NCI-H1436 treated with DMSO at 0.1 percent for 48 hours (cell line): ENCODE measurements around the gene CCR5AS.
"Not testable (repeated sequence)": the region's sequence is repeated elsewhere in the genome, so short reads cannot be mapped to it uniquely, and the experiment has no call there.

Experiments used
- DNase-seq: peaks from one replicate; lab custom pipeline; 2025; lab: John Stamatoyannopoulos, UW

Gene CCR5AS

DNA sequence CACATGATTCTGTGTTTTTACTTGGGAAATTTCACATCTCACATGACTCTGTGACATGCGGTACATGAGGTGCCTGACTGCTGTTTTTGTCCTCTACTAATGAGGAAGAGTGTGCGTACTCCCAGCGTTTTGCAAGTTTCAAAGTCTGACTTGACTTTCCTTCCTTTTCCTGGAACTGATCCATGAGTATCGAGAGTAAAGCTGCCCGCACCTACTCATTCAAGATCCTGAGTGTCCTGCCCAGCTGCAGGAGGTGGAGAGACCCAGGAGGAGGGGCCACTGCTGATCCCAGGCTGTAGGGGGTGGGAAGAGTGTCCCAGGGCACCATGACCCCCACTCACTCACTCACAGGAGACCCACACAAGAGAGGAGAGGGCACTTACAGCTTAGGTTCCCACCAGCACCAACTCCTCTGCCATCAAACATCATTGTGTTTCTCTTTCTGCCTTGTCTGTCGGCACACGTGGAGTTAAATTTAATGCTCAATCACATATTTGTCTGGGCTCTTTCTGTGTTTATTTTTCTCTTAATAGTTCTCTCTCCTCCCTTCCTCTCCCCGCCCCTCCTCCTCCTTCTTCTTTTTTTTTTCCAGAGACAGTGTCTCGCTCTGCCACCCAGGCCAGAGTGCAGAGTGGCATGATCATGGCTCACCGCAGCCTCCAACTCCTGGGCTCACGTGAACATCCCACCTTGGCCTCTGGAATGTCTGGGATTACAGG is 1.4 kb downstream of the CCR5AS start:
- DNase-seq: no peak

GRCh38 chr3:46402902-46403301 is 4.0 kb downstream of the CCR5AS start:
- DNase-seq: not testable (repeated sequence)

- no peak for DNase-seq
Observed at GRCh38 chr3:46401579-46401978, 5.3 kb downstream of the CCR5AS start.

DNA sequence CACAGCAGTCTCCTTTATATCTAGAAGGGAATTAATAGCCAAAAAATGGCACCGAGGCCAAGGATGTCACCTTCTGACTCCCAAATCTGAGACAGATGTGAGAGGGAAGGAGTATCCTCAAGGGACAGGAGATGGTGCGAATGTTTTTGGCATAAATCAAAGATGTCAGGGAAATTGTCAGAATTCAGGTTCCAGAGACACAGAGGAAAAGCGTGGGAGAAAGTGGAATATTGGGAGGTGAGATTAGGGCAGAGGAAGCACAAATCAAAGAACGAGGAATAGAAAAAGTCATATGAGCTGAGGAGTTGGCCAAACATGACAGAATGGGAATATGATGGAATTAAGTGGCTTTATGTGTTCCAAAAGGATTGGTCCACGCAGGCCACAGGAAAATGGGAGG is 6.0 kb downstream of the CCR5AS start:
- no peak for DNase-seq

DNA sequence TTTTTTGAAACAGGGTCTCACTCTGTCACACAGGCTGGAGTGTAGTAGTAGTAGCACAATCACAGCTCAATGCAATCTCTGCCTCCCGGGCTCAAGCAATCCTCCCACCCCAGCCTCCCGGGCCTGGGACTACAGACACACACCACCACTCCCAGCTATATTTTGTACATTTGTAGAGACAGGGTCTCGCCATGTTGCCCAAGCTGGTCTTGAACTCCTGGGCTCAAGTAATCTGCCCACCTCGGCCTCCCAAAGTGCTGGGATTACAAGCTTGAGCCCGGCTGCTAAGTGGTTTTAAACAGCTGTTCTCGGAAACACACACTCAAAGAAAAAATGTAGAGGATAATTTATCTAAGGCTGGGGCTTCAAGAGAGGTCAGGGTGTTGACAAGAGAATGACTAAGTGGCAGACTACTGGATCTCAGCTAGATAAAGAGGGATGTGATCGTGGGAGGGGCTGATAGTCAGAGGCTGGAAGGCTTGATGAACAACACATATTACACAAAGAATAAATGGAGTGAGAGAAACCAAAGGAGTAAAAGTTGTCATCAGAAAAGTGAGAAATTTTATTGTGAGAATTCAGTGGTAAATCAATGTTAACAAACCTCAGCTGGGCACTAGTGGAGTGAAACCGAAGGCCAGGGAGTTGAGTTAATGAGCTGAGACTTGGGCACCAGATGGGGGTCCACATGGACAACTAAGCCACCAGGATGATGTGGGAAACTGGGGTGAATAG is 6.7 kb downstream of the CCR5AS start:
- DNase-seq: no peak

- no peak for DNase-seq
Observed at GRCh38 chr3:46399557-46399956, 7.3 kb downstream of the CCR5AS start.

DNA sequence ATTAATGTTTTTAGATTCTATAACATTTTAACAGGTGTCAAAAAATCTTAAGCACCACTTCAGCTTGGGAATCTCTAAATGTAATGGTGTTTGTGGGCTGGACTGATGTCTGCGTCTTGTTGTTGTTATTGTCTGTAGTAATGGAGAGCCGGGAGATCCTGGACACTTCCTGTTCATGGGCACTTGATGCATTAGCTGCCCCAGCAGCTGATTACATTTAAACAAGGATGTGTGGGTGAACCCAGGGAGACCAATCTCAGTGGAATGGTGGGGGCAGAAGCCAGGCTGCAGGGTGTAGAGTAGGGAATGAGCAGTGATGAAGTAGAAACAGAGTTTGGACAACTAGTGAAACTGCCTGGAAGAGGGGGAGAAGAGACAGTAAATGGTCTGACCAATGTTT is 7.8 kb downstream of the CCR5AS start:
- no peak for DNase-seq

DNA sequence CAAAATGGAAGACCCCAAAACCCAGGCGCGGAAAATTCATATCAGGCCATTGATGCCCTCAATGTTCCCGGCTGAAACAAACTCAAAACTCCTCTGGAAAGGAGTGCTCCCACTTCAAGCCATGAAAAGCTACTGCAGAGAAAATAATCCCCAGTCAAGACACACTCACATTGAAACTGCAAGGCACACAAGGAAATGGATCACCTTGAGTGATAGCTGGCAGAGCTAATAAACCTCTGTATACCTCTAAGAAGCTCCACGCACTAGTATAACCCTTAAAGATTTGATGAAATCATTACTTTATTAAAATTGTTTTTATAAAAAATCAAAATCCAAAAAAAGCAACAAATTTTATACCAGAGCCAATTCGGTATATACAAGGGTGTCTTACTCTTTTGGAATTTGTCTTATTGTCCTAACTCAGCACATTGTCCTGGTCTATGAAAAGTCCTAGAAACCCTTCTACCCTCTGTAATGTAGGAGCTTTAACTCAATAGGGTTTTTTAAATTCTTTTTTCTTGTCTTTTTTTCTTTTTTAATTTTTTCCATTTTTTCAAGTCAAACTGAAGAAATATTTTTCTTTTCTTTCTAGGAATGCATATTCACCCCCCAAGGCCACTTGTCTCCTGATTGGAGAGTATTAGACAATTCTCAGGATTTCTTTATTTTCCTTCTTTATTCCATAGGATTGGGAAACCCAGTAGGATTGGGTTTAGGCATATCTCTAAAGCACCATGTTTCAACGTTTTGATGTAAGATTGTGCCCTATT is 8.5 kb downstream of the CCR5AS start:
- no peak for DNase-seq

DNA sequence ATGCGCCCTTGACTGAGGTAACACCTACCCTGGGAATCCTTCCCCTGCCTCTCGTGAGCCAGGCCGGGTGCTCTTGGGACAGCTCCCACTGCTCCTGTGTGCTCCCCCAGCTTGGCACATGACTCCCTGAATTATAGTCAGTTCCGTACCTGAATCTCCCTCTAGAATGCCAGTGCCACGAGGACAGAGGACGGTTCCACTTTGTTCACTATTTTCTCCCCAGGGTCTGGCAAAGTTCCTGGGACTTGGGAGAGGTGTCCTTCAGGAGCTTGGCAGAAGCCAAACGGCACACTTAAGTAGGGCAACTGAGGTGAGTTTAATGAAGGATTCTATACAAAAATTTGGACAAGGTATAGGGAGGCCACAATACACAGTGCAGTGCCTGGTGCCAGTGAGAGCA is 9.8 kb downstream of the CCR5AS start:
- DNase-seq: no peak

- no peak for DNase-seq
Observed at GRCh38 chr3:46395766-46396530, 10.9 kb downstream of the CCR5AS start.

DNA sequence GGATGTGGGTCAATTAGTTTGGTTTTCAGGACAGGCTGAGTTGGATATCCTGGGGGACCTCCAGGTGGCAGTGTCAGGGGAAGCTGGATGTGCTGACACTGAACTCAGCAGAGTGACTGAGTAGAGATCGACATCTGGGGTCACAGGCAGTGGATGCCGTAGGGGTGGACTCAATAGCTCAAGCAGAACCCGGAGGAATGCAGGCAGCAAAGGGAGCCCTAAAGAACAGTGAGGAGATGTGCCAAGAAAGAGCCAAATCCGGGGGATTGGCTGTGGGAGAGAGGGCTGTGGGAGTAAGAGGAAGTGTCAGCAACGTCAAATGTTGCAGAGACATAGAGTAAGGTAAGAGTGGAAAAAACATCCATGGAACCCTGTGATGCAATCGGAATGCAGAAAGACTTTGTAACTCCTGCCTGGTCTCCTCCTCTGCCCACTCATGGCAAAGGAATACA is 11.6 kb downstream of the CCR5AS start:
- DNase-seq: no peak

DNA sequence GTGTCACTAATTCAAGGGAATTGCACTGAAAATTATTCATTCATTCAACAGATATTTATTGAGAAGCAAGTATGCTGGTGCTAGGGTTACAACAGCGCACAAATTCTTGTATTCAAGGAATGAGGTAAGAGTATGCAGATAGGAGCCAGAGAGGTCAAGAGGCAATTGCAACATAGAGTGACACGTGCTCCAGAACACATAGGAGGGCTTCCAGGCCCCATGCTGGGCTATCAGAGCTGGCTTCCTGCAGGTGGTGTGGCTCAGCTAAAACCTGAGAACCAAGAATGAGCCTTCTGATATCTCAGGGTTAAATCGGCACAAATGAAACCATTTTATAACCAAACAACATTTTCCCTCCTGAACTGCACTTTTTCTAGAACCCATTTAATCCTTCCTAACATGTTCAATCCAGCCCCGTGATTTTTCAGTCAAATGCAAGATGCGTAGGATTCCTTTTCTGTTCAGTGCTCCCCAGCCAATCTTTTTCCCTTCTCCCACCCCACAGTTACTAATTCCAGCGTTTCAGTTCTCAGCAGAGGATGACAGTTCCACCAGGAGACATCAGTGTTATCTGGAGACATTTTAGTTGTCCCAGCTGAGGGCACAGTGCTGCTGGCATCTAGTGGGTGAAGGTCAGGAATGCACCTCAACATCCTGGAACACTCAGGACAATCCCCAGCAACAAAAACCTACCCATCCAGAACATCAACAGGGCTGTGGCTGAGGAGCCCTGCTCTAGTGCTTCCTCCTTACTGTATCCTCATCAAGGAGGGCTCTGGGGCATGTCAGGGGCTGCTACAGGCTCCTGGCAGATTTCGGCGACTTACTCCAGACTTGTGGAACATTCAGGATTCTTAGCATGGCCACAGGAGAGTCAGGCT is 13.1 kb downstream of the CCR5AS start:
- no peak for DNase-seq

- DNase-seq: no peak
Observed at GRCh38 chr3:46393011-46393410, 13.9 kb downstream of the CCR5AS start.

DNA sequence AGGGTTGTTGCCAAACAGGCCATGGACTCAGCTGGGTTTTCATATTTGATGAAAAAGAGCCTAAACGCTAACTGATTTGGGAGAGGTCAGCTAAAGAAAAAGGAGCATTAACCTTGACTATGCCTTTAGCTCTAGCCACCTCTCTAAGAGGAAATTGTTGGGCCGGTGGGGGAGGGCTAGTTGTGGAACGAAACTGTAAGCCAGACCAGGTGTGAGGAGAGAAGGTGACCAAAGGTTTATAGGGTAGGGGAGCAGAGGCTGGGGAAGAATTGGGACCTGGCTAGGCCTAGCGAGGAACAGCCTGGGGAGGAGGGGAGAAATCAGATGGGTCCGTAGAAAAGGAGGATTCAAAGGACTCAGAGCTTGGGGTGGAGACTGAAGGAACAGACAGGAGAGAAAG is 15.3 kb downstream of the CCR5AS start:
- DNase-seq: not testable (repeated sequence)

GRCh38 chr3:46389306-46389705 is 17.6 kb downstream of the CCR5AS start:
- no peak for DNase-seq

- not testable (repeated sequence) for DNase-seq
Observed at GRCh38 chr3:46388847-46389246, 18.0 kb downstream of the CCR5AS start.

GRCh38 chr3:46386205-46386604 is 20.7 kb downstream of the CCR5AS start:
- no peak for DNase-seq

DNA sequence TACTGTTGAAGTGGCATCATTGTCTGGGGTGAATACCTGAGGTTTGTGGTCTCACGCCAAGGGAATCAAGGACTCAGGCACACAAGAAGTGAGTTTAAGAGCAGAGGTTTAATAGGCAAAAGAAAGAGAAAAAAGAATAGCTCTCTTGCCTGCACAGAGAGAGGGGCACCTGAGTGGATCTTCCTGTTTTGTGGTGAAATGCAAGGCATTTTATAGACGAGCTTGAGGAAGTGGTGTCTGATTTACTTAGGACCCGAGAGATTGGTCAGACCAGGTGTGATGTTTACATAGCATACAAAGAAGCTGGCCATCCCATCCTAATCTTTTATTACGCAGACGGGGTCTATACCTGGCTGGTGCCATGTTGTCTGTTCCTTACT is 22.9 kb downstream of the CCR5AS start:
- DNase-seq: no peak

GRCh38 chr3:46383211-46383950 is 23.5 kb downstream of the CCR5AS start:
- DNase-seq: no peak

DNA sequence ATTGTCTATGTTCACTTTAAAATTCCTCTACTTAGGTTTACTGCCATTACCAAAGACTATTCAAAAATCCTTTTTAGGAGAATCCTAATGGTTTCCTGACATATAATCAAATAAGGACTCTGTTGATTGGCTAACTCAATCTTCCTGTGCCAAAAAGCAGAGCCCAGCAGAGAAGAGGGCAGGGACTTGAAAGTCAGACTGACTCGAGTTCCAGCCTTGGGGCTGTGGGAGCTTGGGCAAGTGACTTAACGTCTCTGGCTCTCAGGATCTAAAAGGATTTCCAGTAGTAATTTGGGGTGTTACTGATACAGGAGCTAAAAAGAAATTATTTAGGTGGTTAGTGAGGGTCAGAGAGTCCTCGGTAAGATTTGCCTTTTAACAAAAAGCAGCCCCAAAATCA is 25.2 kb downstream of the CCR5AS start:
- DNase-seq: no peak
